ENCODE measurements around the gene IFI27. TPM values are rescaled to one million over a fixed set of nuclear protein-coding genes. Genes with fewer than 3 reads are reported as not detected.

The IFI27 gene
- total and polyA plus RNA-seq, 9 of the 15 experiments (the other 6 are each of a cell fraction or from before 2014, with no cell fraction given), result 0.19 to 3.4 (median 1.4) TPM; not detected in 1

DNA sequence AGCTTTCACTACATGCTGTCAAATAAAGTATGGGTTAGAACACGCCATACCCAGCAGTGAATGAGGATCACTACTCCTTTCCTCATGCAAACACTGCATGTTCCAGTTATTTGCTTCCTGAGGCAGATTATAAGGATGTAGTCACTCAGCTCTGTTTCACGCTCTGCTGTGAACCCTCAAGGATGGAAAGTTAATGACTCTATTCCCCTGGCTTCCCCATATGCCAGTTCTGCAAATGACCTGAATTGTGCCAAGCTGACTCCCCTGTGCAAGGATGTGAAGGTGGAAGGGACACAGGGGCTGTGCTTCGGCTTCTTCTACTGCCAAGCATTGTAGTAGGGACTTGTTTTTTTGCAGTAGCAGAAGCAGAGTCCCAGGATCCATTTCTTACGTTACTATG, 22.6 kb upstream of the IFI27 start:
- Histone ChIP-seq H2AFZ (ENCODE audit: low read depth, low read length) (no peak overlapping the region), H3K9me3 (replicated peaks; ENCODE audit: control insufficient read depth, insufficient read depth, low read depth, low read length) (no peaks in the 10 kb centered on the region; the same call in 1 of the 2 replicates), H3K9ac (ENCODE audit: insufficient read depth in 1 of 2, low read depth in 2 of 2, low read length in 2 of 2) (no peak overlapping the region), H3K27me3 (ENCODE audit: control insufficient read depth in 2 of 2, insufficient read depth in 2 of 2, low read length in 2 of 2) (no peaks in the 10 kb centered on the region), H4K20me1 (replicated peaks; ENCODE audit: control insufficient read depth, insufficient read depth, low read length) (no peaks in the 10 kb centered on the region), H3K4me2 (ENCODE audit: insufficient read depth, low read length) (no peak overlapping the region), H3K4me3 (no peak overlapping the region), H3K9me1 (ENCODE audit: control insufficient read depth, insufficient read depth, low read length) (no peaks in the 10 kb centered on the region), H3K79me2 (ENCODE audit: control insufficient read depth, insufficient read depth, low read length) (peaks cover 16% of the 10 kb centered on the region), H3K36me3 (ENCODE audit: control insufficient read depth, insufficient read depth, low read length) (no peaks in the 10 kb centered on the region), H3K4me1 (replicated peaks in 1 of 2; ENCODE audit: control insufficient read depth in 2 of 2, insufficient read depth in 2 of 2, low read length in 2 of 2) (peaks cover 0 to 7% of the 10 kb centered on the region in 2 experiments; a peak in 3 of 5 replicates), H3K27ac (ENCODE audit: extremely low read depth, low read depth, low read length) (no peak overlapping the region)
- CTCF ChIA-PET (ENCODE audit: low intra/inter-chr PET ratio), result no interaction called here
- FAIRE-seq (no peak), DNase-seq (ENCODE audit: extremely low read depth in 1 of 4, low spot score in 3 of 4) (no peak), ATAC-seq (no peak)
- intact Hi-C loops (cut with micrococcal nuclease) (no loop called here), in situ Hi-C loops (cut with MboI) (no loop called here)
- POLR2A ChIA-PET, result no interaction called here
- 68% methylated on average over 4 of the region's 4 CpGs for WGBS (ENCODE audit: insufficient coverage, low coverage, missing lambda C conversion rate)
- TF ChIP-seq, protein P1, sequence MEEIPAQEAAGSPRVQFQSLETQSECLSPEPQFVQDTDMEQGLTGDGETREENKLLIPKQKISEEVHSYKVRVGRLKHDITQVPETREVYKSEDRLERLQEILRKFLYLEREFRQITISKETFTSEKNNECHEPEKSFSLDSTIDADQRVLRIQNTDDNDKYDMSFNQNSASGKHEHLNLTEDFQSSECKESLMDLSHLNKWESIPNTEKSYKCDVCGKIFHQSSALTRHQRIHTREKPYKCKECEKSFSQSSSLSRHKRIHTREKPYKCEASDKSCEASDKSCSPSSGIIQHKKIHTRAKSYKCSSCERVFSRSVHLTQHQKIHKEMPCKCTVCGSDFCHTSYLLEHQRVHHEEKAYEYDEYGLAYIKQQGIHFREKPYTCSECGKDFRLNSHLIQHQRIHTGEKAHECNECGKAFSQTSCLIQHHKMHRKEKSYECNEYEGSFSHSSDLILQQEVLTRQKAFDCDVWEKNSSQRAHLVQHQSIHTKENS (CRISPR knock-in tag; IDR thresholded peaks at IDR 0.05), result no peak
- BruUV-seq (replicated peaks), result no TSS peak

DNA sequence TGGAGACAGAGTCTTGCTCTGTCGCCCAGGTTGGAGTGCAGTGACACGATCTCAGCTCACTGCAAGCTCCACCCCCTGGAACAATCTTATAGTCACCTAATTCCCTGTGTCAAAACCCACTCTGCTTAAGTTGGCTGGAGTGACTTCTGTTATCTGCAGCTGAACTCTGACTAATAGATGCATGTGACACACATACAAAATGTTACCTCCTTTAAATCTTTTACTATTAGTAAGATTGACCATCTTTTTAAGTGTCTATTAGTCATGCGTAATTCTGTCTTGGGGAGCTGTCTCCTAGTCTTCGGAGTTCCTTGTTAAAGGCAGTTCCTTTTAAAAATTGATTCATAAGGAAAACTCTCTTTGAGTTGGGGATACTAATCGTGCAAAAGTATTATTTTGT, 22.0 kb upstream of the IFI27 start:
- WGBS (ENCODE audit: insufficient coverage, low coverage, missing lambda C conversion rate), result 55% methylated on average over 4 of the region's 5 CpGs
- no peaks in the 10 kb centered on the region for H3K9me1 ChIP-seq (ENCODE audit: control insufficient read depth, insufficient read depth, low read length)
- H3K79me2 ChIP-seq (ENCODE audit: control insufficient read depth, insufficient read depth, low read length), result peaks cover 10% of the 10 kb centered on the region
- no peak overlapping the region for H3K4me2 ChIP-seq (ENCODE audit: insufficient read depth, low read length)
- no peak overlapping the region for H3K4me3 ChIP-seq
- no peak for TF ChIP-seq HDAC1 (IDR thresholded peaks at IDR 0.05)
- TF ChIP-seq FOSL1 (tag; conservative IDR thresholded peaks at IDR 0.05), result peak; percentile 75
- FAIRE-seq (no peak), DNase-seq (ENCODE audit: extremely low read depth in 1 of 4, low spot score in 3 of 4) (no peak), ATAC-seq (0 out of 3 replicates have a peak, but pooled peaks have one; percentile 39)
- H3K27me3 ChIP-seq (ENCODE audit: control insufficient read depth in 2 of 2, insufficient read depth in 2 of 2, low read length in 2 of 2), result no peaks in the 10 kb centered on the region
- no peak overlapping the region for H2AFZ ChIP-seq (ENCODE audit: low read depth, low read length)
- no peaks in the 10 kb centered on the region for H4K20me1 ChIP-seq (replicated peaks; ENCODE audit: control insufficient read depth, insufficient read depth, low read length)
- H3K36me3 ChIP-seq (ENCODE audit: control insufficient read depth, insufficient read depth, low read length), result no peaks in the 10 kb centered on the region
- BruUV-seq (replicated peaks), result no TSS peak
- peaks cover 0 to 5% of the 10 kb centered on the region in 2 experiments; a peak in 3 of 5 replicates for H3K4me1 ChIP-seq (replicated peaks in 1 of 2; ENCODE audit: control insufficient read depth in 2 of 2, insufficient read depth in 2 of 2, low read length in 2 of 2)
- H3K9ac ChIP-seq (ENCODE audit: insufficient read depth in 1 of 2, low read depth in 2 of 2, low read length in 2 of 2), result no peak overlapping the region
- ChIA-PET CTCF (ENCODE audit: low intra/inter-chr PET ratio) (no interaction called here), POLR2A (interaction anchor here (1.0 kb wide), 1 partner anchor 10 kb away, joined by 3 read pairs; no protein-coding TSS in a partner anchor)
- no peak overlapping the region for H3K27ac ChIP-seq (ENCODE audit: extremely low read depth, low read depth, low read length)
- intact Hi-C loops (cut with micrococcal nuclease), result no loop called here
- in situ Hi-C loops (cut with MboI), result no loop called here
- no peaks in the 10 kb centered on the region; the same call in 1 of the 2 replicates for H3K9me3 ChIP-seq (replicated peaks; ENCODE audit: control insufficient read depth, insufficient read depth, low read depth, low read length)
